Ishikawa (cell line): ENCODE measurements around the gene KRTAP12-2.

ENCODE experiments used
- CEBPB ChIP-seq: IDR thresholded peaks from 2 replicates; pipeline ENCODE4 v1.6.1; 2012
- CREB1 ChIP-seq: IDR thresholded peaks from 2 replicates; pipeline ENCODE4 v1.6.1; 2012; ENCODE audit warnings: low read depth
- EGR1 ChIP-seq: IDR thresholded peaks from 2 replicates; pipeline ENCODE4 v1.6.1; 2012
- EP300 ChIP-seq: IDR thresholded peaks from 2 replicates; pipeline ENCODE4 v1.6.1; 2012; ENCODE audit warnings: borderline replicate concordance
- FOXM1 ChIP-seq: IDR thresholded peaks from 2 replicates; pipeline ENCODE4 v1.6.1; 2012; ENCODE audit warnings: low read depth, borderline replicate concordance
- NFIC ChIP-seq: IDR thresholded peaks from 2 replicates; pipeline ENCODE4 v1.6.1; 2012
- RAD21 ChIP-seq: IDR thresholded peaks from 2 replicates; pipeline ENCODE4 v1.6.1; 2012; ENCODE audit warnings: low read depth
- REST ChIP-seq: IDR thresholded peaks from 2 replicates; pipeline ENCODE4 v1.6.1; 2012; ENCODE audit warnings: low read depth, mild to moderate bottlenecking
- TAF1 ChIP-seq: IDR thresholded peaks from 2 replicates; pipeline ENCODE4 v1.6.1; 2012; ENCODE audit warnings: low read depth, mild to moderate bottlenecking
- TCF12 ChIP-seq: IDR thresholded peaks from 2 replicates; pipeline ENCODE4 v1.6.1; 2012; ENCODE audit warnings: low read depth
- TEAD4 ChIP-seq: IDR thresholded peaks from 2 replicates; pipeline ENCODE4 v1.6.1; 2012
- USF1 ChIP-seq: IDR thresholded peaks from 2 replicates; pipeline ENCODE4 v1.6.1; 2012
- YY1 ChIP-seq: IDR thresholded peaks from 2 replicates; pipeline ENCODE4 v1.6.1; 2012; ENCODE audit warnings: low read depth
- ZBTB7A ChIP-seq: IDR thresholded peaks from 2 replicates; pipeline ENCODE4 v1.6.1; 2012; ENCODE audit warnings: low read depth
- TF ChIP-seq, protein P1 (sequence below): IDR thresholded peaks from 2 replicates; pipeline ENCODE4 v1.6.1; 2012

KRTAP12-2 gene

GRCh38 chr21:44666401-44667320, at the start of gene KRTAP12-2:
Gene KRTAP12-2 (minus strand): TSS chr21:44666927. CDS start chr21:44666886, 41 bp downstream.
- TF ChIP-seq, protein P1, sequence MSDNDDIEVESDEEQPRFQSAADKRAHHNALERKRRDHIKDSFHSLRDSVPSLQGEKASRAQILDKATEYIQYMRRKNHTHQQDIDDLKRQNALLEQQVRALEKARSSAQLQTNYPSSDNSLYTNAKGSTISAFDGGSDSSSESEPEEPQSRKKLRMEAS: no peak
- TF ChIP-seq NFIC (no peak), TEAD4 (no peak), REST (no peak), CREB1 (no peak)

DNA sequence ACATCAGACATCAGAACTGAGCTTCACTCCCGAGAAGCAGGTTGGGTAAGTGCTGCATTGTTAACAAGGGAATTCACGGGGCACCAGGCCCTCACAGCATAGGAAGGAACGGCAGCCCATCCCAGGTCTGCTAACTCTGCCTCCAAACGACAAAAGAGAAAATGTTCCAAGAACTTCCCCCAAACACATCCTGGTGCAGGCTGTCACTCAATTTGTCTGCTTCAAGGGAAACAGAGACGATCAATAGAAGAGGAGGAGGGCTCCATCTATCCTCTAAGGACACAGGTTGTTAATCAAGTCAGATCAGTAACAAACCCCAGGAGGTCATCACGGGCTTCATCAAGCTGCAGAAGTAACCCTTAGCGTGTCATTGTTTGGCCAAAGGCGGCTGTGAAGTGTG, 48.2 kb upstream of the KRTAP12-2 start:
- TF ChIP-seq RAD21 (no peak), YY1 (no peak), CREB1 (no peak), EP300 (no peak), TCF12 (no peak), CEBPB (no peak), NFIC (no peak), TEAD4 (no peak), ZBTB7A (no peak)

GRCh38 chr21:44713846-44714245, 47.1 kb upstream of the KRTAP12-2 start:
- TF ChIP-seq, protein P1: no peak

- no peak for TF ChIP-seq CREB1
- no peak for TF ChIP-seq TCF12
- no peak for TF ChIP-seq RAD21
- no peak for TF ChIP-seq REST
- TF ChIP-seq TAF1: no peak
- TF ChIP-seq, protein P1: no peak
- no peak for TF ChIP-seq EP300
- no peak for TF ChIP-seq YY1
- TF ChIP-seq CEBPB: no peak
- no peak for TF ChIP-seq FOXM1
- no peak for TF ChIP-seq ZBTB7A
- no peak for TF ChIP-seq USF1
- TF ChIP-seq EGR1: no peak
- no peak for TF ChIP-seq TEAD4
- no peak for TF ChIP-seq NFIC
Observed at GRCh38 chr21:44713130-44713529, 46.4 kb upstream of the KRTAP12-2 start.

DNA sequence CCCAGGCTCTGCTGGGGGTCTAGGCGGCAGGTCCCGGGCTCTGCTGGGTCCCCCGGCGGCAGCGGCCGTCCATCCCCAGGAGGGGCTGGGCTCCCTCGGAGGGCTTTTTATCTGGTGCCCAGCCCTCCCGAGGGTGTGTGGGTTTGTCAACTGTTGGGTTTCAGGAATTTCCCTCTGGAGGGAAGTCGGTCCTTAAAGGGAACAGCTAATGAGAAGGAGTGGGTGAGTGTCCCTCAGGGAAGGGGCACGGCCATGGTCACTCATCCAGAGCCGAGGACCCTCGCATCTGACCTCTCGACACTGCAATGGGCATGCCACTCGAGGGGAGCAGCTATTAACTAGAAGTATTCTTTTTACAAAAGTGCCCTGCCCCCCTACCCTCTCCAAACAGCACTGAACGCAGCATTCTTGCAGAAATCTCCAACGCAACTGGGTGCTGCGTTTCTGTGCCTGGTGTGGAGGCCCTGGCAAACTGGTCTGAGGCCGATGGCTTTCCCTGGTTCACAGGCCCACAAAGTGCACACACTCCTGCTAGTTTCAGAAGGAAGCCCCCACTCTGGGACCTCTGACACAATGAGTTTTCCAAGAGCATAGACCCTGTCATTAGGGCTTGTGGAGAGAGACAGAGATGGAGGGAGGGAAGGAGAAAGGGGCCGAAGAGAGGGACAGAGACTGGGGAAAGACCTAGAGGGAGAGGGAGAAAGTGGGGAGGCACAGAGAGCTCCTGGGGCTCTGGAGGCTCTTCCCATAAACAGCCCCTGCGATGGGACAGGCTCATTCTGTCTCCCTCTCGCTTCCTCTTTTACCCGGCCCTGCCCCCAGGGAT, 45.7 kb upstream of the KRTAP12-2 start:
- TF ChIP-seq CEBPB: no peak

- TF ChIP-seq ZBTB7A (peak; percentile 48; the same call in 1 of the 2 replicates), YY1 (no peak)
Observed at GRCh38 chr21:44711327-44712202, 44.8 kb upstream of the KRTAP12-2 start, which contains the start of gene TSPEAR. Gene TSPEAR (minus strand): TSS chr21:44711572. CDS start chr21:44711514, 58 bp downstream.
